Lower leg skin (tissue), 4 donors: ENCODE results near the gene CCDC34. TPM values are rescaled to one million over a fixed set of nuclear protein-coding genes. Genes with fewer than 3 reads are reported as not detected.

ENCODE experiments used
- DNase-seq, 2 donors: peaks; one replicate each; pipeline ENCODE4 v3.0.0-alpha.2; 2019; ENCODE audit warnings: low spot score in 2 of 2
- H3K4me3 ChIP-seq: fragments of 200-600 bp; sonication (generic); 2 replicates; pipeline ENCODE4 v1.5.1; 2017; ENCODE audit warnings: mild to moderate bottlenecking, low read depth; ENCODE audit not compliant: poor library complexity, severe bottlenecking
- POLR2A ChIP-seq, 2 donors: fragments of 450-650 bp; IDR thresholded peaks; one replicate each; pipeline ENCODE4 v1.6.1; 2016 to 2017; ENCODE audit warnings: antibody characterized with exemption in 2 of 2, mild to moderate bottlenecking in 1 of 2, moderate library complexity in 1 of 2
- WGBS, 2 donors: methylation state at CpG; one replicate each; pipeline ENCODE4 v1.1.5; 2018; 5-methylcytosine and 5-hydroxymethylcytosine counted together
- intact Hi-C: fragments of 100-400 bp; cut with DNase I; formaldehyde crosslinking; loops from one replicate; pipeline ENCODE4 v1.15.0; 2023; ENCODE audit warnings: low total_unique reads
- total RNA-seq, 4 donors: library from RNA; depleted of rRNA; stranded (reverse); fragments of >200 nt; gene quantifications; one replicate each; pipeline ENCODE4 v1.1.0, GENCODE V29; 2016
- TF ChIP-seq, protein P1 (sequence below), 3 donors: fragments of 450-650 bp; IDR thresholded peaks; one replicate each; pipeline ENCODE4 v1.5.1; 2016; ENCODE audit warnings: antibody characterized with exemption in 3 of 3, mild to moderate bottlenecking in 3 of 3, moderate library complexity in 2 of 3

CCDC34 gene
- total RNA-seq, 4 donors from 2014 or later: 3.2 to 5.9 (median 4.6) TPM

DNA sequence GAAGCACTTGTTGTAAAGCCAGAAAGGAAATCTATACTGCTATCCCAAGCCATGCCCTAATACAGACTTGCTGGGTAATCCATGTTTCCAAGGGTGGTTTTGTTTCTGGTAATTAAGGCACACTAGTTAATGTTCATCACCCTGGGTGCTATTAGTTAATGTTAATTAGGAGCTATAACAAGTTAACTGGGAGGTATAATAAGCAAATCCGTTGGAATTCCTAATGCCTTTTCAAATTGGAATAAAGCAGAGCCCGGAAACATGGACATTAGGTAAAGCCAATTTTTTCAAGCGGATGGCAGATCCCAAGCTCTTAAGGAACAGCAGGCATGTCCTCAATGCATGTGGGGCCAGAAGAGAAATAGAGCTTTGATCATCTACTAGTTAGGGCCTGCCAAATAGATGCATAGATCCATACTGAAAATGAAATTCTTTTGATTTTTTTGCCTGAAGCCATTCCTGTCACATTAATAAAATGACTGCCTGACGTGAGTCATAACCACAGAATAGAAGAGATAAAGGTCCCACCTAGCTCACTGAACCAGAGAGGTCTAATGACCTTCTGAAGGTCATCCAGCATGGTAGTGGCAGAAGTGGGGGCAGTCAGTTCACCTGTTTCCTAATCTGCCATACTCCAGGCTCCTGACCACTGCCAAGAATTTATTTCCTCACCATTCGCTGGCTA is 28.5 kb upstream of the CCDC34 start:
- 60 to 63% methylated on average over 5 of the region's 5 CpGs for WGBS, 2 donors
- intact Hi-C loops: no loop called here
- no peak for DNase-seq
- no peak for TF ChIP-seq POLR2A (IDR thresholded peaks at IDR 0.05)
- TF ChIP-seq, protein P1, sequence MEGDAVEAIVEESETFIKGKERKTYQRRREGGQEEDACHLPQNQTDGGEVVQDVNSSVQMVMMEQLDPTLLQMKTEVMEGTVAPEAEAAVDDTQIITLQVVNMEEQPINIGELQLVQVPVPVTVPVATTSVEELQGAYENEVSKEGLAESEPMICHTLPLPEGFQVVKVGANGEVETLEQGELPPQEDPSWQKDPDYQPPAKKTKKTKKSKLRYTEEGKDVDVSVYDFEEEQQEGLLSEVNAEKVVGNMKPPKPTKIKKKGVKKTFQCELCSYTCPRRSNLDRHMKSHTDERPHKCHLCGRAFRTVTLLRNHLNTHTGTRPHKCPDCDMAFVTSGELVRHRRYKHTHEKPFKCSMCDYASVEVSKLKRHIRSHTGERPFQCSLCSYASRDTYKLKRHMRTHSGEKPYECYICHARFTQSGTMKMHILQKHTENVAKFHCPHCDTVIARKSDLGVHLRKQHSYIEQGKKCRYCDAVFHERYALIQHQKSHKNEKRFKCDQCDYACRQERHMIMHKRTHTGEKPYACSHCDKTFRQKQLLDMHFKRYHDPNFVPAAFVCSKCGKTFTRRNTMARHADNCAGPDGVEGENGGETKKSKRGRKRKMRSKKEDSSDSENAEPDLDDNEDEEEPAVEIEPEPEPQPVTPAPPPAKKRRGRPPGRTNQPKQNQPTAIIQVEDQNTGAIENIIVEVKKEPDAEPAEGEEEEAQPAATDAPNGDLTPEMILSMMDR (IDR thresholded peaks at IDR 0.05): no peak
- no peak overlapping the region for H3K4me3 ChIP-seq

DNA sequence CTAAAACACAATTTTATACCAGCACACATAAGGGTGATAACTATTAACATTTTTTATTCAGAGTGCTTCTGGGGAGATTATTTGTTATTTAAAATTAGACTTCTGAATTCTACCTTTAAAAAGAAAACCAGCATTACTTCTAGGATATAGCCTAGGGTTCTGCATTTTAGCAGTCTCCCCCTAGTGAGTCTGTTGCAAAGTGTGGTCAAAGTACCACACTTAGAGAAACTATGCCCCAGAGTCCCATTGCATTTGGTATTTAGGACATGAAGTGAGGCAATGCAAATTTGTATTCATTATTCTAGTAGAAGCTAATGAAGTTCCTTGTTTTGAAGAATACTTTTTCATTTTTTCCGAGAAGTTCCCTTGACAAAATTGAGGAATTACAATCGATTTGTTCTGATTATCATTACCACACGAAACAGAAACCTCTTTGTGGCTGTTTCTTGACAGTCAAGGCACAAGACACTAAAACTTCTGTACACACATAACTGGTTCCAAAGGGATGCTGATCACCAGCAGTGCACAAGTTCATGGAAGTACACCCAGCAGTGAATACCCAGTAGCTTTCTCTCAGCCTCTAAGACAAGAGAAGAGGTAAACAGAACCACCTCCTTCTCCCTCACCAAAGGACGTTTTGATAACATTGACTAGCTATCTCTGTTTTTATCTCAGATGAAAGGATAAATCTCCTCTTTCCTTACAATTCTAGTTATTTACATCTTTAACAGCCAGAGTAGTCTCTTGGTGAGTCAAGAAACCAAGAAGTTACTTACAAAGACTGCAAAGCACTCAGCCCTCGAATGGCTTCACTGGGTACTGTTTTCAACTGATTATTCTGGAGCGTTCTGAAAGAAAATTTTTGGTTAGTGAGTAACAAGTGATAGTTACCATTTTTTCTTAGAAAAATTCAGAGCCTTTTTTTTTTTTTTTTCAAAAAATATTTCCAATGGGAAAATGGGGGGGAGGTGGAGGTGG is 27.6 kb upstream of the CCDC34 start:
- intact Hi-C loops: no loop called here
- WGBS, 2 donors: 86 to 90% methylated on average over 6 of the region's 6 CpGs
- no peak for DNase-seq
- H3K4me3 ChIP-seq: no peak overlapping the region
- TF ChIP-seq POLR2A (IDR thresholded peaks at IDR 0.05): no peak
- TF ChIP-seq, protein P1 (IDR thresholded peaks at IDR 0.05): no peak

DNA sequence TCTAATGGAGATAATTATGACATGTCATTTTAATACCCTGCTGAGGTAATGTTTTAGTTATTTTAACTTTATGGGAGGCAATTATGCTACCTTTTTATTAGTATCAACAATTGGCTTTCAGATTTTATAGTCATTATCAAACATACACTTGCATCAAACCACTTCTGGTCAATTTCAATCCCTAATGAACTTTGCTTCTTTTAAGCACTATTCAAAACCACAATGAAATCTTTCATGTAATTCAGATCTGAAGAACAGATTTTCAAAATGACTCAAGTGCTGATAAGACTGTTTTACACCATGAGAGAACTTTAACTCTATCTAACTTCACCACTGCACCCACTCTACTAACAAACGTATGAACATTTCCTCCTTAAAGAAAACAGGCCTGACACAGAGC is 25.9 kb upstream of the CCDC34 start:
- no peak for DNase-seq
- no peak for TF ChIP-seq POLR2A (IDR thresholded peaks at IDR 0.05)
- TF ChIP-seq, protein P1 (IDR thresholded peaks at IDR 0.05): no peak
- intact Hi-C loops: no loop called here
- H3K4me3 ChIP-seq: no peak overlapping the region
- WGBS, 2 donors: 65 to 70% methylated on average over 1 of the region's 1 CpG

DNA sequence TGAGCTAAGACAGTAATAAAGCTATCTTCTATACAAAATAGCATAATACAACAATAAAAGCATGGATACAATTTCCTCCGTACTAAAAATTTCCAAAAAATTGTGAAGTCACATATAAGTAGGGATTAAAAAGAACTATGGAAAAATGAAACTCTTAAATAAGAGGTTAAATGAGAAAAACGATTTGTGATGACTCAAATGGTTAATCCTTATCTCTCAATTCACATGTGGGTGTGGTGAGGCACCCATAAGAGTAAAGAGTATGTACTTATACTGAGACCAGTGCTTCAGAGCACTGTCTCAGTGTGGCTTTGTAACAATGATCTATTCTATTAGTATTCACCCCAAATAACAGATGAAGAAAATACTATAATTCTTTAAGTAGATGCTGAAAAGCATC is 25.0 kb upstream of the CCDC34 start:
- no peak overlapping the region for H3K4me3 ChIP-seq
- DNase-seq: no peak
- 13 to 14% methylated on average over 2 of the region's 2 CpGs for WGBS, 2 donors
- intact Hi-C loops: no loop called here
- TF ChIP-seq POLR2A (IDR thresholded peaks at IDR 0.05): no peak
- TF ChIP-seq, protein P1 (IDR thresholded peaks at IDR 0.05): no peak

DNA sequence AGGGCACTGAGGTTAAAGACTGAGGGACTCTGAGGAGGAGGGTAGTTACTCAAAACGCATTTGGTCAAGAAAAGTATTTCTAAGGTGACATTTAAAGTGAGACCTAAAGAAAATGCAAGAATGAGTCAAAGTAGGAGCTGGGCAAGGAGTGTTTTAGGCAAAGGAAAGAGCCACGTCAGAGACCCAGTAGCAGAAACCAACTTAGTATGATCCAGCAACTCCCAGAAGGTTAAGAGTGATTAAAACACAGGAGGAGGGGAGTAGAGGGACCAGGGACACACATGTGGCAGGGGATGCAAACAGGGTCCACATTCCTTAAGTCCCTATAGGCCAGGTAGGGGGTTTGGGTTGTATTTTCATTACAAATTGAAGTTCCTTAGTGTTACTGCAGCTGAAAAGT is 24.3 kb upstream of the CCDC34 start:
- DNase-seq: no peak
- intact Hi-C loops: no loop called here
- no peak overlapping the region for H3K4me3 ChIP-seq
- TF ChIP-seq, protein P1 (IDR thresholded peaks at IDR 0.05): no peak
- no peak for TF ChIP-seq POLR2A (IDR thresholded peaks at IDR 0.05)
- 41 to 47% methylated on average over 2 of the region's 2 CpGs for WGBS, 2 donors
